Caco-2 (cell line): ENCODE results near the gene HELZ. TPM values are rescaled to one million over a fixed set of nuclear protein-coding genes. Genes with fewer than 3 reads are reported as not detected.

ENCODE experiments used
- BruUV-seq: library from RNA; stranded (reverse); fragments of 400-500 nt; replicated peaks from 2 replicates; lab custom pipeline; 2021; lab: Mats Ljungman, UMichigan
- CTCF ChIA-PET: fragments of 300-600 bp; sonication (Branson Sonifier 250); formaldehyde crosslinking; loops from one replicate; lab custom pipeline; 2022; ENCODE audit warnings: antibody characterized with exemption; lab: Charles Lee
- POLR2A ChIA-PET: fragments of 300-600 bp; sonication (Branson Sonifier 250); formaldehyde crosslinking; loops from one replicate; lab custom pipeline; 2022; ENCODE audit warnings: antibody characterized with exemption; lab: Charles Lee
- DNase-seq, 2 experiments: peaks; one replicate each; pipeline versions ENCODE4 v3.0.0 to v3.0.0-alpha.2; 2020 to 2022
- H3K27me3 ChIP-seq: replicated peaks from 2 replicates; pipeline ENCODE4 v1.6.0; 2011; ENCODE audit warnings: low read length; ENCODE audit not compliant: control insufficient read depth, insufficient read depth
- H3K36me3 ChIP-seq: 2 replicates; pipeline ENCODE4 v1.5.1; 2011; ENCODE audit warnings: low read length; ENCODE audit not compliant: control insufficient read depth, insufficient read depth
- H3K4me1 ChIP-seq: fragments of 250-450 bp; sonication (Bioruptor Pico); 2 replicates; pipeline ENCODE4 v1.5.1; 2020; ENCODE audit warnings: mild to moderate bottlenecking
- H3K4me3 ChIP-seq: 2 replicates; pipeline ENCODE4 v1.5.1; 2011; ENCODE audit warnings: low read depth, mild to moderate bottlenecking, control low read depth, low read length
- H3K9me3 ChIP-seq: fragments of 250-450 bp; sonication (Bioruptor Pico); 2 replicates; pipeline ENCODE4 v1.5.1; 2020; ENCODE audit warnings: mild to moderate bottlenecking, moderate library complexity
- H3K27ac Mint-ChIP-seq: one replicate; pipeline ENCODE4 v1.8.0; 2022; ENCODE audit warnings: mixed read lengths; ENCODE audit not compliant: unreplicated experiment
- H3K27me3 Mint-ChIP-seq: one replicate; pipeline ENCODE4 v1.8.0; 2022; ENCODE audit warnings: mixed read lengths; ENCODE audit not compliant: insufficient read depth, unreplicated experiment
- H3K36me3 Mint-ChIP-seq: one replicate; pipeline ENCODE4 v1.8.0; 2022; ENCODE audit warnings: mild to moderate bottlenecking, mixed read lengths; ENCODE audit not compliant: insufficient read depth, unreplicated experiment
- H3K4me1 Mint-ChIP-seq: one replicate; pipeline ENCODE4 v1.8.0; 2022; ENCODE audit warnings: low read depth, mixed read lengths; ENCODE audit not compliant: unreplicated experiment
- H3K4me3 Mint-ChIP-seq: one replicate; pipeline ENCODE4 v1.8.0; 2022; ENCODE audit warnings: mild to moderate bottlenecking, moderate library complexity, mixed read lengths; ENCODE audit not compliant: unreplicated experiment
- H3K9me3 Mint-ChIP-seq: one replicate; pipeline ENCODE4 v1.8.0; 2022; ENCODE audit warnings: mixed read lengths; ENCODE audit not compliant: unreplicated experiment
- CTCF ChIP-seq, 2 experiments: fragments of 200-600 bp in 1 of 2; IDR thresholded peaks; 1 replicate in 1 of 2; 2 replicates in 1 of 2; pipeline versions ENCODE4 v1.5.1 to v1.8.0; 2011 to 2022; ENCODE audit warnings: antibody characterized with exemption in 1 of 2, control low read depth in 1 of 2, inconsistent platforms in 1 of 2, low read depth in 1 of 2, low read length in 1 of 2, mild to moderate bottlenecking in 1 of 2, moderate library complexity in 1 of 2; ENCODE audit not compliant: insufficient read depth in 1 of 2, severe bottlenecking in 1 of 2, unreplicated experiment in 1 of 2
- intact Hi-C: fragments of 100-400 bp; cut with micrococcal nuclease; formaldehyde crosslinking; loops from one replicate; pipeline ENCODE4 v1.10.0; 2022; ENCODE audit not compliant: unreplicated experiment
- total RNA-seq: library from RNA; stranded (reverse); gene quantifications from 2 replicates; pipeline ENCODE4 v1.2.3, GENCODE V29; 2022

Gene HELZ
- total RNA-seq, 1 experiment from 2014 or later: 63.8 TPM

- H3K4me1 ChIP-seq: peaks cover 13% of the 10 kb centered on the region
- Mint-ChIP-seq H3K4me1 (peaks cover 24% of the 10 kb centered on the region), H3K27me3 (no peaks in the 10 kb centered on the region), H3K36me3 (no peaks in the 10 kb centered on the region), H3K27ac (no peak overlapping the region), H3K4me3 (no peak overlapping the region), H3K9me3 (peaks cover 37% of the 10 kb centered on the region)
- no peak overlapping the region for H3K4me3 ChIP-seq
- no peak for DNase-seq
- H3K9me3 ChIP-seq: no peaks in the 10 kb centered on the region
- no TSS peak for BruUV-seq
- intact Hi-C loops: no loop called here
- H3K27me3 ChIP-seq: no peaks in the 10 kb centered on the region
- no peak for TF ChIP-seq CTCF (IDR thresholded peaks at IDR 0.05; ENCODE audit: insufficient read depth in 1 of 2, low read depth in 1 of 2, low read length in 1 of 2, severe bottlenecking in 1 of 2, unreplicated experiment in 1 of 2)
- no peaks in the 10 kb centered on the region for H3K36me3 ChIP-seq
- CTCF ChIA-PET: no interaction called here
- POLR2A ChIA-PET: no interaction called here
Observed at GRCh38 chr17:67033613-67034012, 211.4 kb downstream of the HELZ start.

GRCh38 chr17:67032985-67033384 is 212.0 kb downstream of the HELZ start:
- H3K9me3 Mint-ChIP-seq: peaks cover 37% of the 10 kb centered on the region
- no peak for DNase-seq
- no peaks in the 10 kb centered on the region for H3K27me3 ChIP-seq
- H3K27ac Mint-ChIP-seq: no peak overlapping the region
- CTCF ChIA-PET: no interaction called here
- no peaks in the 10 kb centered on the region for H3K36me3 Mint-ChIP-seq
- POLR2A ChIA-PET: no interaction called here
- peaks cover 20% of the 10 kb centered on the region for H3K4me1 Mint-ChIP-seq
- no peak for TF ChIP-seq CTCF (IDR thresholded peaks at IDR 0.05; ENCODE audit: insufficient read depth in 1 of 2, low read depth in 1 of 2, low read length in 1 of 2, severe bottlenecking in 1 of 2, unreplicated experiment in 1 of 2)
- intact Hi-C loops: no loop called here
- no peaks in the 10 kb centered on the region for H3K9me3 ChIP-seq
- H3K36me3 ChIP-seq: no peaks in the 10 kb centered on the region
- peaks cover 7% of the 10 kb centered on the region for H3K4me1 ChIP-seq
- BruUV-seq: no TSS peak
- no peak overlapping the region for H3K4me3 Mint-ChIP-seq
- no peak overlapping the region for H3K4me3 ChIP-seq
- no peaks in the 10 kb centered on the region for H3K27me3 Mint-ChIP-seq

- intact Hi-C loops: no loop called here
Observed at GRCh38 chr17:67032382-67032781, 212.6 kb downstream of the HELZ start.

More at GRCh38 chr17:67032382-67032781, 212.6 kb downstream of the HELZ start:
- Histone ChIP-seq H3K27me3 (no peaks in the 10 kb centered on the region), H3K9me3 (no peaks in the 10 kb centered on the region), H3K36me3 (no peaks in the 10 kb centered on the region), H3K4me1 (peaks cover 1% of the 10 kb centered on the region), H3K4me3 (no peak overlapping the region)
- H3K36me3 Mint-ChIP-seq: no peaks in the 10 kb centered on the region
- H3K4me3 Mint-ChIP-seq: no peak overlapping the region
- BruUV-seq: no TSS peak
- H3K4me1 Mint-ChIP-seq: peaks cover 16% of the 10 kb centered on the region
- ChIA-PET POLR2A (no interaction called here), CTCF (no interaction called here)
- H3K27me3 Mint-ChIP-seq: no peaks in the 10 kb centered on the region
- TF ChIP-seq CTCF (IDR thresholded peaks at IDR 0.05; ENCODE audit: insufficient read depth in 1 of 2, low read depth in 1 of 2, low read length in 1 of 2, severe bottlenecking in 1 of 2, unreplicated experiment in 1 of 2): no peak
- no peak overlapping the region for H3K27ac Mint-ChIP-seq
- peaks cover 35% of the 10 kb centered on the region for H3K9me3 Mint-ChIP-seq
- no peak for DNase-seq
